ENCODE measurements around the gene GRK3.

The GRK3 gene

DNA sequence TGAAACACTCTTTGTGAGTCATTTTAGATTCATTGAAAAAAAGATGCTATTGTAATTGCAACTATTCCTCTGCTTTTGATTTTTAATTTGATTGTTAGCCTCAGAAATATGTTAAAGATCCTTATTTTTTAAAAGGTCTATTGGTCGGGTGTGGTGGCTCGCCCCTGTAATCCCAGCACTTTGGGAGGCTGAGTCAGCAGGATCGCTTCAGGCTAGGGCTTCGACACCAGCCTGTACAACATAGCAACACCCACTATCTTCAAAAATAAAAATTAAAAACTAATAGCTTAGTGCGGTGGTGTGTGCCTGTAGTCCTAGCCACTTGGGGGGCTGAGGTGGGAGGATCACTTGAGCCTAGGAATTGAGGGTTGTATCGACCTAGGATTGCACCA, 105.6 kb downstream of the GRK3 start:
- Histone ChIP-seq H3K4me1 (ENCODE audit: insufficient read depth, low read length) (no peaks in the 10 kb centered on the region), H3K9me3 (ENCODE audit: low read length) (no peaks in the 10 kb centered on the region), H2AFZ (ENCODE audit: low read depth, low read length) (no peak overlapping the region), H3K27me3 (ENCODE audit: insufficient read depth, low read length) (no peaks in the 10 kb centered on the region), H3K36me3 (ENCODE audit: insufficient read depth, low read length) (peaks cover 3% of the 10 kb centered on the region), H3K4me3 (ENCODE audit: low read length) (no peak overlapping the region)

DNA sequence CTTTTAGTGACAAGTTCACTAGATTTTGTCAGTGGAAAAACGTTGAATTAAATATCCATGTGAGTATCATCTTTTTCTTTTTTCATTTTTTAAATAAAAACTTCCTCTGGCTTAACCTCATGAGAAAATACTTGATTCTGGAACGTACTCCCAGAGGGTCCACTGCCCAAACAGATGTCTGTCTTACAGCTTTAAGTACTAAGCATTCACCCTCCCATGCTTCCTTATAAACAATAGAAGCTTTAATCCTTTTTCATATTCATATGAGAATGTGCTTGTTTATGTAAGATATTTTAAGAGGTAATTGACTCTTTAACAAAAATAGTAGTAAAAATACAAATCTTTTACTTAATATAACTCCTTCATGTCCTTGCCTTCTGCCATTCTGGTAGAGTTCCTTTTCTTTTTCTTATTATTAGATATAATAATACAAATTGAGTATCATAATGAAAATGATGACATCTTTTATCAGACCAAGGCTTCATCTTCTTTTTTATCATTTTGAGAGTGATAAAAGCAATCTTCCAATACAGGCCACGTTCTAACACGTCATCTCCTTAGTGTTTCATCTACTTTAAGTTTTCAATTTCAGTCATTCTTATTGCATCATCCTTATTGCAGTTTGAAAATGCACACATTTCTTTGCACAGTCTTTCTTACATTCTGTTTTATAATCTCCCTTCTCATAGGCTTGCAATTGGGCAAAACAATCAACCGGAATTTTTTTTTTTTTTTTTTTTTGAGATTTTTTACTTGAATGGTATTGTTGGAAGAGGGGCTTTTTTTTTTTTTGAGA, 108.0 kb downstream of the GRK3 start:
- H3K27me3 ChIP-seq (ENCODE audit: insufficient read depth, low read length) = no peaks in the 10 kb centered on the region
- no peak overlapping the region for H3K4me3 ChIP-seq (ENCODE audit: low read length)
- no peak overlapping the region for H2AFZ ChIP-seq (ENCODE audit: low read depth, low read length)
- peaks cover 3% of the 10 kb centered on the region for H3K36me3 ChIP-seq (ENCODE audit: insufficient read depth, low read length)
- no peaks in the 10 kb centered on the region for H3K9me3 ChIP-seq (ENCODE audit: low read length)
- H3K4me1 ChIP-seq (ENCODE audit: insufficient read depth, low read length) = no peaks in the 10 kb centered on the region

DNA sequence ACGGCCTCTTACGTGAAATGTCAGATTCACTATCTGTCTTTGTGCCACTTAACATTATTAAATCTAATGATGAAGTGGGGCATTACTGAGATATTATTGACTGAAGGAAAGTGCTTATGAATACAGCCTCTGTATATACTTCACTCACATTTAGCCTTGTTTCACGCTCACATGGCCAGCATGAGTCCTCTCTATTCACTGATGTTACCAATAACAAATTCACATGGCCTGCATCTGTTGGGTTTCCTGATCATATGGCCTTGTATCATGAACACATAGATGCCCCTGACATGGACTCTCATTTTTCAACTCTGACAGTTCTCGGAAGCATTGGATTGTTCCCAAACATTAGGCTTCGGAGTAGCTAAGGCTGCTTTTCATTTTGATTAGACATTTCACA, 109.2 kb downstream of the GRK3 start:
- no peaks in the 10 kb centered on the region for H3K9me3 ChIP-seq (ENCODE audit: low read length)
- H2AFZ ChIP-seq (ENCODE audit: low read depth, low read length) = no peak overlapping the region
- H3K36me3 ChIP-seq (ENCODE audit: insufficient read depth, low read length) = no peaks in the 10 kb centered on the region
- no peaks in the 10 kb centered on the region for H3K27me3 ChIP-seq (ENCODE audit: insufficient read depth, low read length)
- H3K4me1 ChIP-seq (ENCODE audit: insufficient read depth, low read length) = no peaks in the 10 kb centered on the region
- H3K4me3 ChIP-seq (ENCODE audit: low read length) = no peak overlapping the region

DNA sequence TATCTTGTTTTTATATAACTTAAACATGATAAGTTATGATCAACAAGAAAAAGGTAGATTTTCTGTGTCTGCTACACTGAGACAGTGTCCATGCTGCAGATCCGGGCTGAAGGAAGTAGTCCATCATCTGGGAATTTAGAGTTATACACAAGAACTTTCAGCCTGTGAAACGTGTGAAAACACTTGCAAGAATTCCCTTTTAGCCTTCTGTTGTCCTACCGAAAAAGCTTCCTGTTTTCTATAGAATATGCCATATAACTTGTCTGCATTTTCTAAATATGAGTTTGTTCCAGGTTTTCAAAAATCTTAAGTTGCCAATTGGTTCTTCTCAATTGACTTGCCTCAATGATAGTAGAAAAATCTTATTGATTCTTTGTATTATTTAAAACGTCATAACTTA, 113.2 kb downstream of the GRK3 start:
- Histone ChIP-seq H2AFZ (ENCODE audit: low read depth, low read length) (no peak overlapping the region), H3K36me3 (ENCODE audit: insufficient read depth, low read length) (no peaks in the 10 kb centered on the region), H3K27me3 (ENCODE audit: insufficient read depth, low read length) (no peaks in the 10 kb centered on the region)

DNA sequence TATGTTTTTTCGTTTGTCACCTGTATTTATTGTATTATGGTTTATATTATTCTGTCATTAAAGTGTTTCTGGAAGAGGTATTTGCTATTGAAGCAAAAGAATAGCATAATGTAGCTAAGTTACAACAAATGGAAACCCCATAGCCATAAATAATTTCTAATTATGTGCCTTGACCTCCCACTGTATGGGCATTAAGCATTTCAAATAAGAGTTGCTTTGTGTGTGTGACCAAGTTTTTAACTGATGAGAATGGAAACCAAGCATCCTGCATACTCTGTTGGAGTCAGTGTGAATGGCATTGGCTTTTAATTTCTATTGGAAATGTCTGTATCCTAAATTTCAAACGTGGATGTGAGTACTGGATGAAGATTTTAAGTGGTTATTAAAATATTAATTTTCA, 115.6 kb downstream of the GRK3 start:
- Histone ChIP-seq H3K4me3 (ENCODE audit: low read length) (no peak overlapping the region), H3K9me3 (ENCODE audit: low read length) (peaks cover 2% of the 10 kb centered on the region), H2AFZ (ENCODE audit: low read depth, low read length) (no peak overlapping the region), H3K4me1 (ENCODE audit: insufficient read depth, low read length) (no peaks in the 10 kb centered on the region), H3K36me3 (ENCODE audit: insufficient read depth, low read length) (no peaks in the 10 kb centered on the region), H3K27me3 (ENCODE audit: insufficient read depth, low read length) (no peaks in the 10 kb centered on the region)

More for the DNA sequence above, 113.2 kb downstream of the GRK3 start:
- Histone ChIP-seq H3K4me1 (ENCODE audit: insufficient read depth, low read length) (no peaks in the 10 kb centered on the region), H3K4me3 (ENCODE audit: low read length) (no peak overlapping the region), H3K9me3 (ENCODE audit: low read length) (no peaks in the 10 kb centered on the region)

DNA sequence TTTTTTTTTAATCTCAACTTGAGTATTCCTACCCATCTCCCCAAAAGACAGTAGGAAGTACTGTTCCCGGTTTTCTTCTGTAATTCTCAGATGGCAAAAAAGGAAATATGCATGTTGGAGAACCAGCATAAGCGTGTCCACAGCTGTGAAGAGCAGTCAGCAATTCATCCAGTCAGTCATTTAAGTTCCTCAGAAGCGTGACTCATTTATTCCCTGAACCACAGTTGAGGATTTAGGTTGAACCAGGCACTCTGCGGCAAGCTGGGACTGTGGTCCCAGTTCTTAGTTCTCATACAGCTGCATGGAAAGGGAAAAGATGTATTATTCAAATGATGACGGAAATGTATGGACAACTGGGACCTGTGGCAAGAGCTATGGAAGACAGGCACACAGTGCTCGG, 116.5 kb downstream of the GRK3 start:
- no peak overlapping the region for H2AFZ ChIP-seq (ENCODE audit: low read depth, low read length)
- H3K36me3 ChIP-seq (ENCODE audit: insufficient read depth, low read length) = no peaks in the 10 kb centered on the region
- no peak overlapping the region for H3K4me3 ChIP-seq (ENCODE audit: low read length)
- H3K9me3 ChIP-seq (ENCODE audit: low read length) = peaks cover 2% of the 10 kb centered on the region
- no peaks in the 10 kb centered on the region for H3K27me3 ChIP-seq (ENCODE audit: insufficient read depth, low read length)
- no peaks in the 10 kb centered on the region for H3K4me1 ChIP-seq (ENCODE audit: insufficient read depth, low read length)

DNA sequence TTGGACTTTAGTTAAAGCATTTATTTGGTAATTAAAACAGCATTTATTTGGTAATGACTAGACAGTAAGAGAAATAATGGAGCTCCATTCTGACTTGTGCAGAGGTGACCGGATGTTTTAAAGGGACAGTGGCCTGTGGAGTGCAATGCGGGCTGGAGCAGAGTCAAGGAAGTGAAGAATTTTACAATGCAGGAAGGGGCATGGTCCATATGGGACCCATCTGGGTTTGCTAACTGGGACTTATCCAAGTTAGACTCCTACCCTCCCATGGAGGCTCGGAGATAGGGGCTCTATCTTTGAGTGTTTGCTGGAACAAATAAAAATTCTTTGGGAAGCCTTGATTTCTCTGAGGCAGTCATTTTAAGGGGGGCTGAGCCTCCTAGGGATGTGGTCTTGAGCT, 117.6 kb downstream of the GRK3 start:
- Histone ChIP-seq H3K9me3 (ENCODE audit: low read length) (peaks cover 2% of the 10 kb centered on the region), H3K36me3 (ENCODE audit: insufficient read depth, low read length) (no peaks in the 10 kb centered on the region), H3K4me3 (ENCODE audit: low read length) (no peak overlapping the region), H3K4me1 (ENCODE audit: insufficient read depth, low read length) (no peaks in the 10 kb centered on the region), H2AFZ (ENCODE audit: low read depth, low read length) (no peak overlapping the region), H3K27me3 (ENCODE audit: insufficient read depth, low read length) (no peaks in the 10 kb centered on the region)

DNA sequence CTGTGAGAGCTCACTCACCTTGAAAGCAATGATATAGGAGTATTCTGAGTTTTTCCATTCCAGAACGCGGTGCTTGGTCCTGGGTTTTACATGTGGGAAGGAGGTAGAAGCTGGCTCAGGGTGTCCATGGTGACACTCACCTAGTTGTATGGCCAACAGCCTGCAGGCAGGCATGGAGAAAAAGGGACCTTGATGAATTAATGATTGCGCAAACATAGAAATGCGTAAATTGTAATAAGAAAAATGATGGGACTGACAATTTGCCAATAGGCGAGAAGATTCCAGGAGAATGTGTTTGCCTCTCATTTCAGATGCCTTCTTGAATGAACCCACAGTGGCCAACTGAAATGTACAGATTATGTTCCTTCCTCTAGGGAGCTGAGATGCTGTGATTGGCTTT, 124.2 kb downstream of the GRK3 start:
- no peak overlapping the region for H3K4me3 ChIP-seq (ENCODE audit: low read length)
- no peaks in the 10 kb centered on the region for H3K27me3 ChIP-seq (ENCODE audit: insufficient read depth, low read length)
- H3K4me1 ChIP-seq (ENCODE audit: insufficient read depth, low read length) = no peaks in the 10 kb centered on the region
- H3K36me3 ChIP-seq (ENCODE audit: insufficient read depth, low read length) = peaks cover 8% of the 10 kb centered on the region
- H2AFZ ChIP-seq (ENCODE audit: low read depth, low read length) = no peak overlapping the region
- H3K9me3 ChIP-seq (ENCODE audit: low read length) = peaks cover 2% of the 10 kb centered on the region

DNA sequence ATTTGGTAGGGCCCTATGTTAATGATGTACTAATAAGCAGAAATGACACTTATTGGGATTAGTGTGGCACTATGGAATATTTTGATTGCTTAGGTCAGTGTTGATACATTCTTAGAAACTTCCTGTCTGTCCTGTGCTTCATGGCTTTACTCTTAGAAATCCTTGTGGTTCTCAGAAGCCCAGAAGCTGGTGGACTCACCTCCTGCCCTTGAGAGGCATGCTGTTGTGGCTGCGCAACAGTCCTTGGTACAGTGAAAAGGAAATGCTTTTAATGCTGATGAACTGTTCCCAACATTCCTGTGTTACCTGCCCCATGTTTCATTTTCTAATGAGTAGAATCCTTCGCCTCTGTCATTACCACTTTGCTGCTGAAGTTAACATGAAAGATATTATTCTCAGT, 125.2 kb downstream of the GRK3 start:
- Histone ChIP-seq H3K4me3 (ENCODE audit: low read length) (no peak overlapping the region), H3K36me3 (ENCODE audit: insufficient read depth, low read length) (peaks cover 13% of the 10 kb centered on the region), H2AFZ (ENCODE audit: low read depth, low read length) (no peak overlapping the region), H3K9me3 (ENCODE audit: low read length) (no peaks in the 10 kb centered on the region), H3K4me1 (ENCODE audit: insufficient read depth, low read length) (no peaks in the 10 kb centered on the region), H3K27me3 (ENCODE audit: insufficient read depth, low read length) (no peaks in the 10 kb centered on the region)

DNA sequence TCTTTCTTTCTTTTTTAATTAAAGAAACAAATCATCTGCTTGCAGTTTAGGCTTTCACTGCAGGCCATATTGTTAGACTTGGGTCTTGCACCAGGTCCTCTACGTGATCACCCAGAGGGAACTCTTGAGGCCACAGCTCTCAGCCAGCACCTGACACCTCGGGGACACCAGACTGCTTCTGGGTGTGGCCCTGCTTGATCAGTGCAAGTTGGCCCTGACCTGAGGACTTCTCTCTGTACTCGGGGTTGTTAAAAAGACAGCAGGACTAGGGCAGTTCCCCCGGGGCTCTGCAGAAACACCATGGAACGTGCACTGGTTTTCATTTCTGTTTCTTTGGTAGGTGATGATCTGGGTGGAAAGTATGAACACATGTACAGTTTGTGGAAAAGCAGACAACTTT, 126.3 kb downstream of the GRK3 start:
- Histone ChIP-seq H3K27me3 (ENCODE audit: insufficient read depth, low read length) (no peaks in the 10 kb centered on the region), H3K4me1 (ENCODE audit: insufficient read depth, low read length) (no peaks in the 10 kb centered on the region), H3K9me3 (ENCODE audit: low read length) (no peaks in the 10 kb centered on the region), H3K36me3 (ENCODE audit: insufficient read depth, low read length) (peaks cover 18% of the 10 kb centered on the region), H2AFZ (ENCODE audit: low read depth, low read length) (no peak overlapping the region), H3K4me3 (ENCODE audit: low read length) (no peak overlapping the region)

DNA sequence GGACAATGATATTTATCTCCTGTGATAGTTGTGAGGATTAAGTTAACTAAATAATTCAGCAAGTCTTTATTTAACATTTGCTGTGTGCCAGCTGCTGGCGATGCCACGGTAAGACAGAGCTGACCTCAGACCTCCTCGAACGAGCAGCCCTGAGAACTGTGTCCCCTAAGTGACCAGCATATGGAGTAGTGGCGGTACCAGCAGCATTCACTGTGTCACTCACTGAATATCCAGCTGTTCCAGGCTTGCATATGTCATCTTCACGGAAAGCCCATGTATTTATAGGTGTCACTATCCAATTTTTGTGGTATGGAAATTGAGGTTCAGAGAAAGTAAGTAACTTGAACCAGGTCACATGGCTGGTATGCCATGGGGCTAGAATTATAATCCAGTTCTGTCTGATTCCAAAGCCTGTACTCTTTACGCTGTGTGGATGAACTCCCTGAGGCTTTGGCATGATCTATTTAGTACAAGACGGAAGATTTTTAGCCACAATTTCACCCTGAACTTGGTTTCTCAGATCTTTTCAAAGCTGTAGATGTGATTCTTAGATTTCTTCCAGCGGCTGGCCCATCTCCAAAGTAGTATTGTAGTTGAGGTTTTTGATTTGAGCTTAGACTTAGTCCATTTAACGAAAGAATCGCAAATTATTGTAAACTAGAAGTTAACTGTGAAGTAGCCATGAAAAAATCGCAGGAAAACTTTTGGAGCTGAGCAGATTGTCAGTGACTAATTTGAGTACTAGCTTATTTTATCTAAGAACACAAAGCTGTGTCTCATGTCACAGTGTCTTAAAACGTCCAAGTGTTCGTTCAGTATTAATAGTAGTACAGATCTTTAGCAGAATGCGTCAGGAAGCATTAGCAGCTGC, 128.2 kb downstream of the GRK3 start:
- no peak overlapping the region for H2AFZ ChIP-seq (ENCODE audit: low read depth, low read length)
- H3K36me3 ChIP-seq (ENCODE audit: insufficient read depth, low read length) = peaks cover 18% of the 10 kb centered on the region
- no peak overlapping the region for H3K4me3 ChIP-seq (ENCODE audit: low read length)

DNA sequence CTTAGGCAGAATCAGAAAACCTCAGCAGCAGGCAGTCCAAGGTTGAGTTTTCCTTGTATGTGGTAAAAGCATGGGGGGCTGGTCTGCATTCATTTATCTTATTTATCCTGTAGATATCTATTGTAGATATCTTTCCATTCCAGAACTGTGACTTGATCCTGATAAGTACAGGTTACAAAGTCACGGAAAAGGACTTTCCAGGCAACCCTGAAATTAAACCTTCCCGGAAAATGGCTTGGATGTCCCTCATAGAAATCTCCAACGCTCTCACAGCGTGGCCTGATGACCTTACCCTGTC, 128.7 kb downstream of the GRK3 start:
- Histone ChIP-seq H3K27me3 (ENCODE audit: insufficient read depth, low read length) (no peaks in the 10 kb centered on the region), H3K4me1 (ENCODE audit: insufficient read depth, low read length) (no peaks in the 10 kb centered on the region), H3K9me3 (ENCODE audit: low read length) (no peaks in the 10 kb centered on the region), H3K4me3 (ENCODE audit: low read length) (no peak overlapping the region), H3K36me3 (ENCODE audit: insufficient read depth, low read length) (peaks cover 18% of the 10 kb centered on the region), H2AFZ (ENCODE audit: low read depth, low read length) (no peak overlapping the region)

More for the DNA sequence above, 128.2 kb downstream of the GRK3 start:
- Histone ChIP-seq H3K9me3 (ENCODE audit: low read length) (no peaks in the 10 kb centered on the region), H3K27me3 (ENCODE audit: insufficient read depth, low read length) (no peaks in the 10 kb centered on the region), H3K4me1 (ENCODE audit: insufficient read depth, low read length) (no peaks in the 10 kb centered on the region)

DNA sequence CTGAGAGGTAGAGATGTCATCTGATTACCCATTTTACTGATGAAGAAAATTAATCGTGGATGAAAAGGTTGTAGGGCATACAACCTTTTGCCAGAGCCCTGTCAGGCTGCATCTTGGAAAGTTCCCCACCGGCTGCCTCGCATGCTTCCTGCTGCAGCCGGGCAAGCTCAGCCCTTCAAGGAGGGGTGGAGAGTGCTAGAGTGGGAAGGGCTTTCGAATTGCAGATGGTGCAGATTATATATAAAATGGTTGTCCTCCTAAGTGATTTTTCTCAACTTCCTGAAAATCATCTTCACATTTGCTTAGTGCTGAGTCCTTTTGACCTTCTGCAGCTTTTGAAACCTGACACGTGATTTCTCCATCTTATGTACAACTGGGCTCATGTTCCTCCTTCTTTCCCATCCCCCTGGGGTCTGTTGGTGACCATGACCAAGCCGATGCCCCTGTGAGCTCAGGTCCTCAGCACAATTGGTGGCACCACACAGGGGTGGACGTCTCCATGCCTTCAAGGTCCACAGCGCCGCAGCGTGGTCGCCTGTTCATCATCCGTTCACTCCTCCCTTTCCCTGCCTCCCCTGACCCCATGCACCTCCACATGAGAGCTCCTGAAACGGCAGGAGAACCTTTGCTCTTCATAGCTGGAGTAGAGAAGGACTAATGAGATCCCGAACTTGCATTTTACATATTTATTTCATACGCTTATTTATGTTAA, 129.9 kb downstream of the GRK3 start:
- Histone ChIP-seq H3K4me3 (ENCODE audit: low read length) (no peak overlapping the region), H2AFZ (ENCODE audit: low read depth, low read length) (no peak overlapping the region), H3K36me3 (ENCODE audit: insufficient read depth, low read length) (peaks cover 18% of the 10 kb centered on the region), H3K4me1 (ENCODE audit: insufficient read depth, low read length) (no peaks in the 10 kb centered on the region), H3K27me3 (ENCODE audit: insufficient read depth, low read length) (no peaks in the 10 kb centered on the region), H3K9me3 (ENCODE audit: low read length) (no peaks in the 10 kb centered on the region)
